ENCODE measurements around the gene GABRG3. TPM values are rescaled to one million over a fixed set of nuclear protein-coding genes. Genes with fewer than 3 reads are reported as not detected.

GABRG3 gene
- not detected in 2 replicates for total RNA-seq (2012; rRNA removed)
- not detected in 2 replicates for polyA plus RNA-seq (2012; rRNA removed)
- not detected in 2 replicates for polyA plus RNA-seq (2012; cell fraction: cytosol; rRNA removed)
- polyA plus RNA-seq (2012; cell fraction: nucleus; rRNA removed; ENCODE audit: low replicate concordance), result not detected in 2 replicates
- percentile 0 among the genes with signal in this experiment for Bru-seq, nascent RNA
- percentile 0 among the genes with signal in this experiment for BruChase-seq, experiment 1, labeled RNA remaining after a 6-hour chase
- percentile 0 among the genes with signal in this experiment for BruChase-seq, experiment 2, labeled RNA remaining after a 2-hour chase
- long read RNA-seq, result 0 reads

DNA sequence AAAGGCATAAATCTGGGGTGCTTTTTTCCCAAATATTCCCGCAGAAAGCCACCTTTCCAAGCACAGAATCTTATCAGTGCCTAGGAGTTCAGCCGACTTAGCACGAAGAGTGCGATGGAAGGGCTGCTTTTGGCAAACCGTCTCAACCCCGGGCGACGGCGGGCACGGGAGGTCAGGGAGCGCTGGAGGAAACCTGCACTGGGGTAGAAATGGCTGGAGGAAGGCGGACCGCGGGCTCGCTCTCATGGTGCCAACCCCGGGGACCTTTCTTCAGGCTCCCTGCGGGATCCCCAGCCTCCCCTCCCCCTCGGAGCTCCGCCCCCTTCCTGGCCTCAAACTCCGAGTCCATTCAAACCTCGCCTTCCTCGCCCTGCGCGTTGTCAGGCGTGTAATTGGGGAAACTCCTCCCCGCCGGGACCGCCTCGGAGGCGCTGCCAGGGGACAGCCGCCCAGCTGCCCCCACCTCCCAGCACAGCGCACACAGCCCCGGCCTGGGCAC lies at the start of gene GABRG3:
Gene GABRG3 (plus strand): TSS at position 470 of the 499 bp plus-strand sequence.
- Histone ChIP-seq H4K20me1 (ENCODE audit: insufficient read depth, low read length) (no peaks in the 10 kb centered on the region), H3K36me3 (ENCODE audit: control insufficient read depth, insufficient read depth, low read length) (no peaks in the 10 kb centered on the region), H3K4me2 (ENCODE audit: low read depth, low read length) (no peak within 1 kb of the TSS), H3K56ac (ENCODE audit: extremely low read depth, insufficient read depth, low read length) (no peak within 1 kb of the TSS), H2BK5ac (ENCODE audit: low read depth, low read length, poor library complexity, severe bottlenecking) (no peak within 1 kb of the TSS), H3K9me1 (ENCODE audit: insufficient read depth, low read length) (no peaks in the 10 kb centered on the region), H3K14ac (replicated peaks; ENCODE audit: low read depth, low read length) (no peak within 1 kb of the TSS), H2AK5ac (ENCODE audit: low read depth, low read length) (no peak within 1 kb of the TSS), H3K79me1 (ENCODE audit: low read depth in 1 of 2, low read length in 2 of 2) (no peaks in the 10 kb centered on the region), H3K18ac (ENCODE audit: low read depth, low read length) (no peak within 1 kb of the TSS), H4K8ac (ENCODE audit: low read depth in 2 of 2, low read length in 2 of 2) (no peak within 1 kb of the TSS), H2BK120ac (ENCODE audit: low read depth, low read length) (no peak within 1 kb of the TSS), H3K23ac (ENCODE audit: low read depth, low read length) (no peak within 1 kb of the TSS), H2BK20ac (ENCODE audit: low read depth, low read length) (no peak within 1 kb of the TSS), H4K5ac (ENCODE audit: low read depth, low read length) (no peak within 1 kb of the TSS), H2AK9ac (replicated peaks; ENCODE audit: low read depth, low read length, poor library complexity) (no peak within 1 kb of the TSS), H3K4ac (ENCODE audit: low read depth, low read length) (no peak within 1 kb of the TSS), H2BK15ac (ENCODE audit: low read depth, low read length) (no peak within 1 kb of the TSS), H3K4me1 (ENCODE audit: control insufficient read depth, insufficient read depth, low read length) (no peaks in the 10 kb centered on the region), H3K4me3 (ENCODE audit: insufficient read depth, low read depth, low read length) (no peak within 1 kb of the TSS), H2AFZ (replicated peaks; ENCODE audit: low read length, poor library complexity) (no peak within 1 kb of the TSS), H4K91ac (ENCODE audit: insufficient read depth, low read depth, low read length) (no peak within 1 kb of the TSS), H3K9ac (ENCODE audit: low read depth, low read length) (no peak within 1 kb of the TSS), H3K9me3 (ENCODE audit: control insufficient read depth, insufficient read depth, low read length) (peaks cover 4% of the 10 kb centered on the region), H3K27ac (ENCODE audit: insufficient read depth, low read length) (no peak within 1 kb of the TSS), H3K27me3 (ENCODE audit: control insufficient read depth, insufficient read depth, low read length) (no peaks in the 10 kb centered on the region)
- BruUV-seq (replicated peaks), result no TSS peak
- DNase-seq, result no peak
- no peak for ATAC-seq (ENCODE audit: low read depth)
- ChIA-PET CTCF (no interaction called here), POLR2A (ENCODE audit: unreplicated experiment) (no interaction called here)
- in situ Hi-C loops (cut with MboI; ENCODE audit: low sequenced_read_pairs) (no loop called here), intact Hi-C loops (cut with micrococcal nuclease) (no loop called here), dilution Hi-C loops (cut with HindIII; ENCODE audit: low sequenced_read_pairs, unreplicated experiment) (no loop called here)
- TF ChIP-seq POLR2A (IDR thresholded peaks at IDR 0.05; ENCODE audit: low read depth, low read length), result no peak
- TF ChIP-seq MXI1 (IDR thresholded peaks at IDR 0.05; ENCODE audit: borderline replicate concordance, low read depth, low read length), result no peak
- WGBS, 2 experiments (ENCODE audit: extremely low coverage in 2 of 2, insufficient read length in 1 of 2), result 0% methylated on average over 4 of the region's 33 CpGs; no CpG with 5 or more reads in 1 of the 2 experiments

All from IMR-90 (cell line).